Erythroblast (primary cell): Measurements from ENCODE around the gene HEXB.

ENCODE experiments used
- GATA1 ChIP-seq: IDR thresholded peaks from 2 replicates; pipeline ENCODE4 v1.6.1; 2011; ENCODE audit warnings: low read depth, mild to moderate bottlenecking, control low read depth, low read length, moderate library complexity
- POLR2A ChIP-seq: IDR thresholded peaks from 2 replicates; pipeline ENCODE4 v1.6.1; 2011; ENCODE audit warnings: mild to moderate bottlenecking, low read length

GRCh38 chr5:74641735-74642542, 43.1 kb upstream of the HEXB start:
- TF ChIP-seq POLR2A, result no peak
- TF ChIP-seq GATA1, result no peak
